NCI-H2196 treated with DMSO at 0.1 percent for 48 hours (cell line): ENCODE measurements around the gene EXTL2.
"Not testable (repeated sequence)": the region's sequence is repeated elsewhere in the genome, so short reads cannot be mapped to it uniquely, and the experiment has no call there.

ENCODE experiments used
- DNase-seq: peaks from one replicate; lab custom pipeline; 2025; ENCODE audit not compliant: unreplicated experiment; lab: John Stamatoyannopoulos, UW

EXTL2 gene

GRCh38 chr1:100903777-100904176, 9.1 kb upstream of the EXTL2 start:
- DNase-seq, result no peak

DNA sequence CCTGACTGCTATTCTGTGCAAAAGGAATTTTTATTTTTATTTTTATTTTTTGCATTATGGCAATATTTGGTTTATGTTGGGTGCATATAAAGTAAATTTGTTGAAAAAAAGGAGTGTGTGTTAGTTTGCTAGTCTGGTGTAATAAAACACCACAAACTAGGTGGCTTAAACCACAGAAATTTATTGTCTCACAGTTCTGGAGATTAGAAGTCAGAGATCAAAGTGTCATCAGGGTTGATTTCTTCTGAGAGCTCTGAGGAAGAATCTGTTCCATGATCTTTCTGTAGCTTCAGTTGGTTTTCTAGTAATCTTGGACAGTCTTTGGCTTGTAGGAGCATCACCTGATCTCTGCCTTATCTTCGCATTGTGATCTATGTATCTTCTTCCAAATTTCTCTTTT, 7.7 kb upstream of the EXTL2 start:
- no peak for DNase-seq

DNA sequence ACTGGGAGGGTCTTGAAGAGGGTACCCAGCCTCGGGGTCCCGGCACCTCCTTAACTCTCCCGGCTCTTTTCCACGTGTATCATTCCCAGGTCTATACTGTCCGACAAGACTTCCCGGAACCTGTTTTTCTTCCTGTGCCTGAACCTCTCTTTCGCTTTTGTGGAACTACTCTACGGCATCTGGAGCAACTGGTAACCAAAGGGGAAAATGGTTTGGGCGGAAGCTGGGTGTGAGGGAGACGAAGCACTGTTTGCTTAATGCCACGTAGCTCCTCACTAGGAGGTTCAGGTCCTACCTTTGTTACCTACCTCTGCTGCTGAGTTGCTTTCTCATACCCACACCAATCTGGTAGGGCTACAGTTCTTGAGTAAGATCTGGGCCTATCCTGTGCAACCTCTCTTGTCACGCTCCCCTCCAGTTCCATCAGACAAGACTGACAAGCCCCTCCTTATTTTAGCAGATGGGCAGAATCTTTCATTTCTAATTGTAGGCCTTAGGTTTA, 1.9 kb upstream of the EXTL2 start:
- peak; percentile 4 for DNase-seq

DNA sequence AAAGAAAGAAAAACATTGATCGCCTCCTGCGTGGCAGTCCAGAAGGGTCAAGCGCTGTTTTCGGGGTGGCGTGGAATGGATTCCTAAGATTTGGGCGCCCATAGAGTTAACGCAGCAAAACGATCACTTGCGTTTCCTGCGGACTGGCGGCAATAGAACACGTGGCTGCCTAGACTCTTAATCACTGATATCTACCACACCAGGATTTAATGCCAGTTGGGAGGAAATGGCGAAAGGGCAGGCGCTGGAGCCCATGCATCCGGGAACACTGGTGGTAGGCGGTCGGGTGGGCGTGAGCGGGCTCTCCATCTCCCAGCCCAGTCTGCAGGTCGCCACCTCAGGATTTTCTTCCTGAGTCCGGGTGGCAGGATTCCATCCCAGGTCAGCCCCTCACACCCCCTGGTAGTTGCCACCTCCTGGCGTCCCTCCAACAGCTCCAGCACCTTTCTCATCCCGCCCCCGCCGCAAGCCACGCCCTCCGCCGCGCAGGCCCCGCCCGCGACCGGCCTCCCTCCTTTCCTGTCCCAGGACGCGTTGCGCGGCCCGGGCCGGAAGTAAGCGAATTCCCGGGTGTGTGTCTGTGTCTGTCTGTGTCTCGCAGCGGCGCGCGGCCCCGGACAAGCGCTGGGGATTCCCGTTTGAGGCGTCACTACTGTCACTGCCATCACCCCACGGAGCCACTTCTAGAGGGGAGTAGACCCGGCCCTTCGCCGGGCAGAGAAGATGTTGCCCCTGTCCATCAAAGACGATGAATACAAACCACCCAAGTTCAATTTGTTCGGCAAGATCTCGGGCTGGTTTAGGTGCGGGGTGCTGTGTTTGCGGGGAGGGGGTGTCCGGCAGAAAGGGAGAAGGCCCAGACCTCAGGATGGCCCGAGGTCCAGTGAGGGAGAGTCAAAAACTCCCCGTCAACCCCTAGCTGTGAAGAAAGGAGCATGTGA, 1.2 kb upstream of the EXTL2 start, which contains the start of gene SLC30A7:
TSS of gene SLC30A7 (plus strand) at position 551 of the 941 bp plus-strand sequence. CDS start at position 724, 173 bp downstream.
- DNase-seq, result peak; percentile 93

DNA sequence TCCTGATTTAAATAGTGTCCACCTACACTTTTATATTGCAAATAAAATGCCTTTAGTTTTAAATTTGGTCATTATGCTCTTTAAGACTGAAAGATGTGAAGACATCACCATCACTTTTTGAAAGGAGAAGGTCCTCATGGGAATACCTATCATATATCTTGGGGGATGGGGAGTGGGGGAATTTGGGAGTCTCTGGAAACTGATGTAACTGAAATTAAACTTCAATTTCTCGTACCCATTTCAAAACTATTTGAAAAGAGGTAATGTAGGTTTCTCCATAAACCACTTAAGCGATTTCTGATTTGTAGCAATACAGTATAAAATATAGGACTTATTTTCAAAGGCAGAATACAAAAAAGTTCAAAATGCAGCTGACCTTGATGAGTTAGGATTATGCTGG, 924 bp downstream of the EXTL2 start:
- DNase-seq, result no peak

- DNase-seq, result no peak
These were observed 2.1 kb downstream of the EXTL2 start for GRCh38 chr1:100892554-100892953.

- no peak for DNase-seq
These were observed 3.3 kb downstream of the EXTL2 start for GRCh38 chr1:100891380-100891779.

DNA sequence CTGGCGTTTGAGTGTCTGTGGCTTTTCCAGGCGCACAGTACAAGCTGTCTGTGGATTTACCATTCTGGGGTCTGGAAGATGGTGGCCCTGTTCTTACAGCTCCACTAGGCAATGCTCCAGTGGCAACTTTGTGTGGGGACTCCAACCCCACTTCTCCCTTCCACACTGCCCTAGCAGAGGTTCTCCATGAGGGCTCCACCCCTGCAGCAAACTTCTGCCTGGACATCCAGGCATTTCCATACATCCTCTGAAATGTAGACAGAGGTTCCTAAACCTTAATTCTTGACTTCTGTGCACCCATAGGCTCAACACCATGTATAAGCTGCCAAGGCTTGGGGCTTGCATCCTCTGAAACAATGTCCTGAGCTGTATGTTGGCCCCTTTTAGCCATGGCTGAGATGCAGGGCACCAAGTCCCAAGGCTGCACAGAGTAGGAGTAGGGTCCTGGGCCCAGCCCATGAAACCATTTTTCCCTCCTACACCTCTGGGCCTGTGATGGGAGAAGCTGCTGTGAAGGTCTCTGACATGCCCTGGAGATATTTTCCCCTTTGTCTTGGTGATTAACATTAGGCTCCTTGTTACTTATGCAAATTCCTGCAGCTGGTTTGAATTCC, 4.7 kb downstream of the EXTL2 start:
- DNase-seq, result not testable (repeated sequence)

DNA sequence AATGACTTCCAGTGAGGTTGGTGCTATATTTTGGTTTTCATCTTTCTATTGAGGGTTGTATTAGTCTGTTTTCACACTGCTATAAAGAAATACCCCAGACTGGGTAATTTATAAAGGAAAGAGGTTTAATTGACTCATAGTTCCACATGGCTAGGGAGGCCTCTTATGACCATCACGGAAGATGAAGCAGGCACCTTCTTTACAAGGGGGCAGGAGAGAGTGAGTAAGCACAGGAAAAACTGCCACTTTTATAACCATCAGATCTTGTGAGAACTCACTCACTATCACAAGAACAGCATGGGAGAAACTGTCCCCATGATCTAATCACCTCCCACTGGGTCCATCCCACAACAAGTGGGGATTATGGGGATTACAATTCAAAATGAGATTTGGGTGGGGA, 5.6 kb downstream of the EXTL2 start:
- not testable (repeated sequence) for DNase-seq

DNA sequence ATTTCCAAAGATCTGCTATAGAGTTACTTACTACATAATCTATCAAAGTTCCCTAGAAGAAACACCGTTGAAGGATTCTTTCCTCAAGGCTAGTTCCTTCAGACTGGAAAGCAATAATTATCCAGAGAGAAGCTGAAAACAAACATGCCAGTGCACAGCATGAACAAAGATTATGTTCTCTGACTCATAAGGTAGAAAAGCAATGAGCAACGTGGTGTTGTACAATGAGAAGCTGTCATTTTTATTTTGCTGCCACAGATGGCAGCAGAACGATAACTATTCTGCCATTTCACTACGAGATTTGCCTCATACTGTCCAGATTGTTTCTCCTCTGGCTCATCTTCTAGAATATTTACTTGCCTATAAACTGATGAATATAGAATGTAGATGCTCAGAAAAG, 10.7 kb downstream of the EXTL2 start:
- no peak for DNase-seq

- no peak for DNase-seq
These were observed 11.9 kb downstream of the EXTL2 start for GRCh38 chr1:100882698-100883097.

DNA sequence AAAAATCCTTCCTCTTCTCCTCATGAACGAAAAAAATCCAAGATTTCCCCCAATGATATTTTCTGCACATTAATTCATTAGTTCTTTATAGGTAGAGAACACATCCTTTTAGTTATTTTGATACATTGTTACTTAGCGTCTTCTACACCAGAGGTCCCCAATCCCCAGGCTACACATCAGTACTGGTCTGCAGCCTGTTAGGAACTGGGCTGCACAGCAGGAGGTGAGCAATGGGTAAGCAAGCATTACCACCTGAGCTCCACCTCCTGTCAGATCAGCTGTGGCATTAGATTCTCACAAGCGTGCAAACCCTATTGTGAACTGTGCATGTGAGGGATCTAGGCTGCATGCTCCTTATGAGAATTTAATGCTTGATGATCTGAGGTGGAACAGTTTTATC, 13.0 kb downstream of the EXTL2 start:
- no peak for DNase-seq

DNA sequence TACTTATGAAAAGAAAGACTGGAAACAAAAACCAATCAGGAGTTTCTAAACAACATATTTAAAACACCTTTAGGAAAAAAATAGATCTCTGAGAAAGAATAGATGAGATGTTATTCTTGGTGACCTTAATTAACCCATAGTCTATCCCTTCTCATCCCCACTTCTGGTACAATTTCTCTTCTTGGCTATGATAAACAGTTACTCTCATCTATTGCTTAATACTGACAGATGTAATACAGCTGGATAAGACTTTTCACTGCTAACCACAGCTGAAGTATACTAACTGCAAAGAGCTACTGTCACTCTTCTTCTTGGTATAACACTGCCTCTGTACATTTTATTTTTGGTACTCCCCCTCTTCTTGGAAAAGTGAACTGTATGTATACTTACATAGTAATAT, 15.2 kb downstream of the EXTL2 start:
- no peak for DNase-seq

DNA sequence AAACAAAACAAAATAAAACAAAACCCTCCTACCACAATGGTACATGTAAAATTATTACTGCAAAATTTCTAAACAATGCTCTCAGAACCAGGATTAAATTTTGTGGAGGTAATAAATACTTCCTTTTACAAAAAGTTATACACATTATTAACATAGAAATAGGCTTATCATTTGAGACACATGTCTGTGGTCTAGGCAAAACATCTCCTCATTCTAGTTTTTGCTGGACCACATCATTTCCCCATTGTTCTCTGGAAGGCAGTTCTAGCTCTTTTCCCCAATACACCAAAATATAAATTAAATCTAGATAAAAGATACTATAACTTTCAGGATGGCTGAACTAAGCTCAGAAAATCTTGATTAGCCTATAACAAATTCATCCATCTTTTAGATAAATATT, 18.4 kb downstream of the EXTL2 start:
- DNase-seq, result no peak

DNA sequence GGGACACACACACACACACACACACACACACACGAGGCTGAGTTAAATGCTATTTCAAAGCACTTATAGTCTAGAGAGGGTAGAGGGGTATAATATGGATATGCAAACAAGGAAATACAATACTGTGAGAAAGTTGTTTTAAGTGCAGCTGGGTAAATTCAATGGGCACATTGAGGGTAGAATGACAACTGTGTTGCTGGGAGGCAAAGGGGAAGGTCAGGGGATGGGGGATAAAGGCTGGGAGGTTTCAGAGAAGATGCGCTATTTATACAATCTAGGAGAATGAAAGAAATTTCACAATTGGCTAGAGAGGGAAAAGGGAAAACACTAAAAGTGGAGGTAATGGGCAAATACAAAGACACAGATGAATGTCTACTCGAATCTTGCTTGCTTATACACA, 19.4 kb downstream of the EXTL2 start:
- no peak for DNase-seq

- no peak for DNase-seq
These were observed 20.2 kb downstream of the EXTL2 start for GRCh38 chr1:100874433-100874832.

DNA sequence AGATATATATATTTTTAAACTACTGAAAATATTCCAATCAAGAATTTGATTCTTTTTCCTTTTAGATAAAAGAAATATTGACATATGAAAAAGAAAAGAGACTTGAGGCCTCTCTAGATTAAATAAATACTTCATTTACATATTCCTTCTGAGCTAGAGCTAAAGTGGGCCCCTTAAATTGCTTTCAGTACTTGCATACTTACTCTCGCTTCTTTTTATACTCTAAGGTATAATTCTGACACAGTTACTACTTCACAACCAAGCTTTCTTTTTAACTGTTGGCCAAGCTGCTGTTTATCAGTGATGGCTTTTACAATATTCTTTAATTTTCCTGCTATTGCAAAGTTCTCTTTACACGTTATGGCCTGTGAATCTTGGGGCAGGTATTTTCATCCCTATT, 24.6 kb downstream of the EXTL2 start:
- DNase-seq, result no peak

DNA sequence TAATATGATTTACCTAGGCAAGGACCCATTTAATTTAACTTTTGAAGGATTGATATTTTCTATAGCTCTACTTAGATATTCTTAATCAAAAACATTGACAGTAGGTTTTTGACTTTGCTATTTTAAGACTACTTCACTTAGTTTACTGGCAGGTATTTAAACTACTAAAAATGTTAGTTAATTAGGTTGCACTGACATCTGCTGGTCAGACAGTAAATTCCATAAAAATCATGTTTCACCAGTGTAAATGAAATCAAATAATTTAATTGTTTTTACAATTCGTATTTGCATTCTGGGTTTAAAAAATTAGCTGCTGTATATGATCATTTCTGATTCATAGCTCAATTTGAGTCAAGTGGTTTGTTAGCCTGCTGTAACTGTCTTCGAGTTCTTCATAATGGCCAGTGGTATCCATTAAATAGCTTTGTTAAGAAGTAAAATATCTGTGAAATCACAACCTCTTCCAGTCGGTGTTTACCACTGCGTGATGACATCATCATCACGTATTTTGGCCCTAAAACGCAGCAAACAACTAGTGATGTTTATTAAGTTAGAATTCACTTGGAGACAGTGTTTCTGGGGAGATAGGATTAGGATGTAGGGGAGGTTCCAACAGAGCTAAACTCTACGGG, 26.2 kb downstream of the EXTL2 start:
- peak; percentile 10 for DNase-seq

DNA sequence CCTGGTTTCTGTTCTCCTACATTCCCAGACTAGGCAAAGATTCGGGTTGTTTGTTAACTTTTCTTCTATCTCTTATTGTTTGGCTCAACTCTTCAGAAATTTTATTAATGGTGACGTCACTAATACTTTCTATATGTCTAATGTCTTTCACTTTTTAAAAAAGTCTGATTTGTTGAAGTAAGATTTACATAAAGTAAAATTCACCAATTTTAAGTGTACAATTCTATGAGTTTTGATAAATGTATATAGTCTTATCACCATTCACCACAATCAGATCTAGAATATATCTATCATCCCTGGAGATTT, 27.8 kb downstream of the EXTL2 start:
- no peak for DNase-seq

DNA sequence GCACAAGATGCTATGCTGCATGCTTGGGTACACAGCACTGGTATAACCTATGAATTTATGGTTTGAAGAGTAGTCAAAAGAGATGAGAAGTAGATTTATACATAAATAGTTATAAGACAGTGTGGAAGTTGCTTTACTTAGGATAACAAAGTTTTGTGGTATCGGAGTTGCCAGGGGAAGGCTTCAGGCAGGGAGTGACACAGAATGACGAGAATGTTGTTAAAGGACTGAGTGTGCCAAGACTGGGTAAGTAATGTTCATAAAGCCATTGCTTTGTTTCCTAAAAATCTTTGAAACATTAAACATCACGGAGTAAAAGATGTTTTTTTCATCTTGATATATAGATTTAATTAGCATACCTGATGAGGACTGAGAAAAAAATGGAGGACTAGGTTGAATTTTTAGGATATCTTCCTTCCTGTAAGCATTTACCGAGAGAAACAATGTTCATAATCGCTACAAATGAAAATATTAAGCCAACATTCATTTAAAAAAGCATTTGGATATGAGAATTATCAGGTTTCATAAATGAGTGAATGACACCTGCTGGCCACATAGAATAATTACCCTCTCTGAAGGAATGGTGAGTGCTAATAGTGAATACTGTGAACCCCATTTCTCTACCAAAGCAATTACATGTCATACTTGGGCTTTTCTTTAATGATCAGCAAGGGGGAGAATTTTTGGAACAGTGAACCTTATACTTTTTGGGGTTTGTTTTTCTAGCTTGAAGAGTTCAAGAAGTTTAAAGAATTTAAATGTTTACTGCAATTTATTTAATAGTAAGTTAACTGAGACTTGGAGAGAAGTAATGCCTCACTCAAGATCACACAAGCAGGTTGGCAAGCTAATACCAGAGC, 28.4 kb downstream of the EXTL2 start:
- peak; percentile 16 for DNase-seq

GRCh38 chr1:100862591-100862990, 32.1 kb downstream of the EXTL2 start:
- no peak for DNase-seq
